Endothelial cell of umbilical vein (primary cell): ENCODE data around the gene VCP. TPM values are rescaled to one million over a fixed set of nuclear protein-coding genes. Genes with fewer than 3 reads are reported as not detected.

ENCODE experiments used
- Bru-seq: library from RNA; stranded (reverse); fragments of 400-500 nt; gene quantifications from one replicate; lab custom pipeline; 2021; lab: Mats Ljungman, UMichigan
- BruChase-seq, 2 experiments: library from RNA; stranded (reverse); fragments of 400-500 nt; gene quantifications; one replicate each; lab custom pipeline; 2021; lab: Mats Ljungman, UMichigan
- BruUV-seq: library from RNA; stranded (reverse); fragments of 400-500 nt; replicated peaks from 2 replicates; lab custom pipeline; 2021; lab: Mats Ljungman, UMichigan
- CTCF ChIA-PET: fragments of 300-600, 350-600 bp; sonication (Branson Sonifier 250); formaldehyde crosslinking; loops from one replicate; lab custom pipeline; 2021; ENCODE audit warnings: antibody characterized with exemption, inconsistent platforms; lab: Charles Lee
- POLR2A ChIA-PET: fragments of 300-600, 350-600 bp; sonication (Branson Sonifier 250); formaldehyde crosslinking; loops from one replicate; lab custom pipeline; 2021; ENCODE audit warnings: antibody characterized with exemption, inconsistent platforms; lab: Charles Lee
- DNase-seq: peaks from one replicate; pipeline ENCODE4 v3.0.0-alpha.2; 2011; ENCODE audit warnings: low read depth, low spot score
- FAIRE-seq: peaks from 2 replicates; lab custom pipeline; 2011; peaks lifted over from hg19 to GRCh38; lab: Jason Lieb, UNC
- H2AFZ ChIP-seq: 2 replicates; pipeline ENCODE4 v1.6.0; 2012; ENCODE audit warnings: low read depth, low read length, control low read depth, inconsistent platforms
- H3K27ac ChIP-seq: 2 replicates; pipeline ENCODE4 v1.5.1; 2011; ENCODE audit warnings: low read depth, mild to moderate bottlenecking, control low read depth, low read length, moderate library complexity; ENCODE audit not compliant: insufficient read depth
- H3K27me3 ChIP-seq, 2 experiments: 2 replicates each; pipeline versions ENCODE4 v1.6.0 to v1.6.1; 2011; ENCODE audit warnings: low read length in 2 of 2, mixed read lengths in 1 of 2; ENCODE audit not compliant: control insufficient read depth in 2 of 2, insufficient read depth in 2 of 2
- H3K36me3 ChIP-seq, 2 experiments: 2 replicates in 1 of 2; 3 replicates in 1 of 2; pipeline ENCODE4 v1.5.1; 2011; ENCODE audit warnings: low read length in 2 of 2, mild to moderate bottlenecking in 1 of 2, moderate library complexity in 1 of 2; ENCODE audit not compliant: control insufficient read depth in 2 of 2, insufficient read depth in 2 of 2; ENCODE audit errors: extremely low read depth in 1 of 2
- H3K4me1 ChIP-seq: 3 replicates; pipeline ENCODE4 v1.5.1; 2011; ENCODE audit warnings: mild to moderate bottlenecking, low read length; ENCODE audit not compliant: control insufficient read depth, insufficient read depth; ENCODE audit errors: extremely low read depth
- H3K4me2 ChIP-seq: 2 replicates; pipeline ENCODE4 v1.6.1; 2011; ENCODE audit warnings: low read length, control low read depth, mixed read lengths; ENCODE audit not compliant: insufficient read depth
- H3K4me3 ChIP-seq, 3 experiments: fragments of 200-600 bp in 1 of 3; sonication (generic), shearing (Covaris generic) in 1 of 3; replicated peaks in 1 of 3; 2 replicates each; pipeline ENCODE4 v1.5.1; 2011 to 2016; ENCODE audit warnings: control low read depth in 3 of 3, low read length in 3 of 3, mild to moderate bottlenecking in 2 of 3, inconsistent platforms in 1 of 3, low read depth in 1 of 3, moderate library complexity in 1 of 3; ENCODE audit not compliant: insufficient read depth in 1 of 3
- H3K79me2 ChIP-seq: 2 replicates; pipeline ENCODE4 v1.6.0; 2012; ENCODE audit warnings: low read length, inconsistent platforms; ENCODE audit not compliant: control insufficient read depth, insufficient read depth
- H3K9ac ChIP-seq: replicated peaks from 2 replicates; pipeline ENCODE3; 2011; ENCODE audit warnings: low read length, control low read depth; ENCODE audit not compliant: insufficient read depth; ENCODE audit errors: extremely low read depth
- H3K9me1 ChIP-seq: replicated peaks from 3 replicates; pipeline ENCODE4 v1.6.0; 2011; ENCODE audit warnings: mild to moderate bottlenecking, low read length; ENCODE audit not compliant: control insufficient read depth, insufficient read depth; ENCODE audit errors: extremely low read depth
- H3K9me3 ChIP-seq: replicated peaks from 2 replicates; pipeline ENCODE4 v1.5.1; 2012; ENCODE audit warnings: low read length, inconsistent platforms; ENCODE audit not compliant: control insufficient read depth, insufficient read depth
- H4K20me1 ChIP-seq: replicated peaks from 2 replicates; pipeline ENCODE3; 2011; ENCODE audit warnings: mild to moderate bottlenecking, low read length; ENCODE audit not compliant: control insufficient read depth, insufficient read depth; ENCODE audit errors: extremely low read depth
- JUN ChIP-seq: IDR thresholded peaks from 2 replicates; pipeline ENCODE4 v1.6.1; 2011; ENCODE audit warnings: borderline replicate concordance, low read depth; ENCODE audit not compliant: insufficient read length, insufficient read depth
- POLR2A ChIP-seq: IDR thresholded peaks from 2 replicates; pipeline ENCODE4 v1.6.1; 2012; ENCODE audit warnings: low read depth, mild to moderate bottlenecking, control low read depth, low read length
- POLR2AphosphoS5 ChIP-seq: IDR thresholded peaks from 2 replicates; pipeline ENCODE4 v1.6.1; 2012; ENCODE audit warnings: low read depth, mild to moderate bottlenecking, control low read depth, low read length, moderate library complexity; ENCODE audit not compliant: insufficient read depth
- dilution Hi-C: fragments of 300-500 bp; cut with MboI; formaldehyde crosslinking; loops from one replicate; pipeline ENCODE4 v1.15.0; 2019; ENCODE audit warnings: low sequenced_read_pairs; ENCODE audit not compliant: extremely low pct_ligation_motif_present
- intact Hi-C: fragments of 100-400 bp; cut with micrococcal nuclease; formaldehyde crosslinking; loops from one replicate; pipeline ENCODE4 v1.10.0; 2022
- long read RNA-seq: library from polyadenylated mRNA; stranded (forward); transcript quantifications from one replicate; pipeline ENCODE4 v2.0.0, GENCODE V29; 2021
- polyA minus RNA-seq, 3 experiments: library from RNA; depleted of rRNA, polyadenylated mRNA; stranded (reverse); fragments of >200 nt; gene quantifications; 1 replicate in 1 of 3; 2 replicates in 2 of 3; pipeline ENCODE4 v1.2.3, GENCODE V29; 2011
- polyA plus RNA-seq, 4 experiments: library from polyadenylated mRNA; depleted of rRNA in 3 of 4; stranded (reverse) in 3 of 4; unstranded in 1 of 4; fragments of >200 nt; gene quantifications; 2 replicates each; pipeline versions ENCODE4 v1.2.1 to v1.2.3, GENCODE V29; 2011 to 2012; ENCODE audit warnings: missing spikeins in 1 of 4
- total RNA-seq: library from RNA; stranded (reverse); gene quantifications from 2 replicates; pipeline ENCODE4 v1.2.3, GENCODE V29; 2021
- TF ChIP-seq, protein P1 (sequence below): IDR thresholded peaks from 2 replicates; pipeline ENCODE4 v1.6.1; 2011; ENCODE audit not compliant: insufficient read depth, insufficient read length

VCP gene
- 450 and 493 TPM in 2 replicates for total RNA-seq
- 310 and 349 TPM in 2 replicates for polyA plus RNA-seq
- polyA plus RNA-seq (2011; cell fraction: cytosol; rRNA removed): 326 and 364 TPM in 2 replicates
- 575 and 655 TPM in 2 replicates for polyA plus RNA-seq (2011; cell fraction: nucleus; rRNA removed)
- 540 and 568 TPM in 2 replicates for polyA plus RNA-seq (2012)
- 905 and 912 TPM in 2 replicates for polyA minus RNA-seq
- 223 TPM for polyA minus RNA-seq (2011; cell fraction: cytosol; rRNA and poly(A)+ RNA removed)
- polyA minus RNA-seq (2011; cell fraction: nucleus; rRNA and poly(A)+ RNA removed): 389 and 396 TPM in 2 replicates
- Bru-seq, nascent RNA: percentile 98 among the genes with signal in this experiment
- BruChase-seq, experiment 1, labeled RNA remaining after a 6-hour chase: percentile 99 among the genes with signal in this experiment
- BruChase-seq, experiment 2, labeled RNA remaining after a 2-hour chase: percentile 98 among the genes with signal in this experiment
- long read RNA-seq, full-length matches to known transcripts: 1,913 of 2,182 reads
- long read RNA-seq, partial matches to known transcripts: 75 of 2,182 reads
- long read RNA-seq, other reads (novel, unspliced or antisense): 194 of 2,182 reads

DNA sequence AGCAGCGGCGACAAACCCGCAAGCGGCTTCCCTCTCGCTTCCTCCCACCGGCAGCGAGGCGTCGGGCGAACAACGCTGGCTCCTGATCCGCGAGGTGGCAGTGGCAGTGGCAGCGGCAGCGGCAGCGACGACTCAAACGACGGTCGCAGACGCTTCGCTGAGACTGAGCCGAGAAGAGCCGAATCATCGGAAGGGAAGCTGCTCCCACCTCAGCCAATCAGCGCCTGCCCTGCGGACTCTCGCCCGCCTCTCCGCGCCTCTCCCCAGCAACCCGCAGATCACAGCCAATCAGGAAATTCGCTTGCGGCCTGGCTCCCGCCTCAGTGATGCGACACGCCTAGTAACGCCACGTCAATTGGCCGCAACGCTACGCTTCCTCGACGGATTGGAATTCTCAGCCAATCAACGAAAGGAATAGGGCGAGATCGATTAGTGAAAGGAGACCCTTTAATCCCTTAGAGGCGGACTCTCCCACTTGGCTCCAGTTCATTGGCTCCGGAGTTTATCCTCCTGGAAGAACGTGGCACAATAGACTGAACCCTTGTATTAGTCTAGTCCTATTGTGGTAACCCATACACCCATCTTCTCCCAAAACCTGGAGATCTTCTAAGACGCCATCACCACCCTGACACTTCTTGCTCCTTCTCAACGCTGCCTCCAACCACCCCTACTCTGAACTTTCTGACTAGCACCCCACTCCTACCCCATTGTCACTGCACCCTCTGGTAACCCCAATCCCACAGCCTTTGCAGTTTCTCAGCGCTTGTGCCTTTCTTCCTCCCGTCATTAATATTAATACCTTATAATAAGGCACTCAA, at the start of gene VCP:
Gene VCP, minus strand, starts transcription at position 165 of the 818 bp plus-strand sequence. CDS start 272 bp downstream, outside the sequence.
- H3K9me3 ChIP-seq: no peaks in the 10 kb centered on the region
- intact Hi-C loops (loop anchor here (1.0 kb wide), 4 partner anchors 8 to 405 kb away; partner anchors contain the start of gene PIGO), dilution Hi-C loops (no loop called here)
- peaks cover 7 to 14% of the 10 kb centered on the region in 2 experiments for H3K36me3 ChIP-seq
- peak within 1 kb of the TSS; percentile 44 for H2AFZ ChIP-seq
- H3K27me3 ChIP-seq: no peaks in the 10 kb centered on the region
- peaks cover 53% of the 10 kb centered on the region for H3K79me2 ChIP-seq
- no peaks in the 10 kb centered on the region for H3K9me1 ChIP-seq
- DNase-seq: peak; percentile 100
- H3K4me1 ChIP-seq: peaks cover 29% of the 10 kb centered on the region
- peaks cover 10% of the 10 kb centered on the region for H4K20me1 ChIP-seq
- TF ChIP-seq, protein P1, sequence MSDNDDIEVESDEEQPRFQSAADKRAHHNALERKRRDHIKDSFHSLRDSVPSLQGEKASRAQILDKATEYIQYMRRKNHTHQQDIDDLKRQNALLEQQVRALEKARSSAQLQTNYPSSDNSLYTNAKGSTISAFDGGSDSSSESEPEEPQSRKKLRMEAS: no peak
- peak; percentile 60 for TF ChIP-seq POLR2AphosphoS5
- no peak for TF ChIP-seq JUN
- peak; percentile 94 for TF ChIP-seq POLR2A
- H3K9ac ChIP-seq: peak within 1 kb of the TSS; percentile 99
- BruUV-seq: TSS peak; percentile 65
- POLR2A ChIA-PET: interaction anchor here (0.6 to 1.9 kb wide), 9 partner anchors 13 to 170 kb away, joined by 3 to 8 read pairs (median 4); partner anchors contain the start of gene STOML2
- peak; percentile 100 for FAIRE-seq
- CTCF ChIA-PET: interaction anchor here (0.7 to 2.6 kb wide), 12 partner anchors 7 to 405 kb away, joined by 3 to 18 read pairs (median 6); partner anchors contain the start of genes FANCG and PIGO
- H3K4me3 ChIP-seq: peak within 1 kb of the TSS; percentile 79 to 97 (median 96)
- H3K27ac ChIP-seq: peak within 1 kb of the TSS; percentile 95
- peak within 1 kb of the TSS; percentile 98 for H3K4me2 ChIP-seq
